Stimulated activated CD8-positive, alpha-beta memory T cell treated with anti-CD3 and anti-CD28 coated beads, Interleukin-15, amount 100 ng/mL, for 48 hours (primary cell): ENCODE measurements around the gene ADAMTS14.
A peak's percentile ranks its signal among the peaks of the same experiment; 100 is the strongest.
"Not testable (repeated sequence)": the region's sequence is repeated elsewhere in the genome, so short reads cannot be mapped to it uniquely, and the experiment has no call there.

Experiments
- DNase-seq, 2 donors: peaks; one replicate each; pipeline ENCODE4 v3.0.0-alpha.2; 2020; ENCODE audit warnings: low read depth in 2 of 2

ADAMTS14 gene

DNA sequence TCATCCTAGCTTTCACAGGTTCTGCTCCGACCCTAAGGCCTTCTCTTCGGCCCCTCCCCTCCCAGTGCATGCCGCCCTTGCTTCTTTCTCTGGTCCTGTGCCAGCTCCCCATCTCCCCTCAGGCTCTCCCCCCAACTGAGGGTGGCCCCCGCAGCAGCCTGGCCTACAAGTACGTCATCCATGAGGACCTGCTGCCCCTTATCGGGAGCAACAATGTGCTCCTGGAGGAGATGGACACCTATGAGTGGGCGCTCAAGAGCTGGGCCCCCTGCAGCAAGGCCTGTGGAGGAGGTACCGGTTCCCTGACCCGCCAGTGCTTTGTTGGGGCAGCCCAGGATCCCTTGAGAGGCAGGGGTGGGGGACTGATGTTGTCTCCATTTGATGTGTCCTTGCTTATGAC, 79.0 kb downstream of the ADAMTS14 start:
- DNase-seq: no peak

DNA sequence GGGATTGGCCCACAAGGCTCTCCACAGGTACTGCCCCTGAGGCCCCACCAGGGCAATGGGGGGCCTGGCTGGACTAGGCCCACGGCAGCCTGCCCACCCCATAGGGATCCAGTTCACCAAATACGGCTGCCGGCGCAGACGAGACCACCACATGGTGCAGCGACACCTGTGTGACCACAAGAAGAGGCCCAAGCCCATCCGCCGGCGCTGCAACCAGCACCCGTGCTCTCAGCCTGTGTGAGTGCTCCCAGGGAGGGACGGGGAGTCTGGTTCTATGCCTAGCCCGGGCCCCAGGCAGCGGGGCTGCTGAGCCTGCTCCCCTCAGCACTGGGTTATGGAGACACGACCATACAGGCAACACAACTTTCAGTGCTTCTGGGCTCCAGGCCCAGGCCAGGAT, 79.7 kb downstream of the ADAMTS14 start:
- no peak for DNase-seq

GRCh38 chr10:70752571-70752970, 80.3 kb downstream of the ADAMTS14 start:
- DNase-seq: no peak

- DNase-seq: no peak
Measured at GRCh38 chr10:70753026-70753663, 80.8 kb downstream of the ADAMTS14 start.

DNA sequence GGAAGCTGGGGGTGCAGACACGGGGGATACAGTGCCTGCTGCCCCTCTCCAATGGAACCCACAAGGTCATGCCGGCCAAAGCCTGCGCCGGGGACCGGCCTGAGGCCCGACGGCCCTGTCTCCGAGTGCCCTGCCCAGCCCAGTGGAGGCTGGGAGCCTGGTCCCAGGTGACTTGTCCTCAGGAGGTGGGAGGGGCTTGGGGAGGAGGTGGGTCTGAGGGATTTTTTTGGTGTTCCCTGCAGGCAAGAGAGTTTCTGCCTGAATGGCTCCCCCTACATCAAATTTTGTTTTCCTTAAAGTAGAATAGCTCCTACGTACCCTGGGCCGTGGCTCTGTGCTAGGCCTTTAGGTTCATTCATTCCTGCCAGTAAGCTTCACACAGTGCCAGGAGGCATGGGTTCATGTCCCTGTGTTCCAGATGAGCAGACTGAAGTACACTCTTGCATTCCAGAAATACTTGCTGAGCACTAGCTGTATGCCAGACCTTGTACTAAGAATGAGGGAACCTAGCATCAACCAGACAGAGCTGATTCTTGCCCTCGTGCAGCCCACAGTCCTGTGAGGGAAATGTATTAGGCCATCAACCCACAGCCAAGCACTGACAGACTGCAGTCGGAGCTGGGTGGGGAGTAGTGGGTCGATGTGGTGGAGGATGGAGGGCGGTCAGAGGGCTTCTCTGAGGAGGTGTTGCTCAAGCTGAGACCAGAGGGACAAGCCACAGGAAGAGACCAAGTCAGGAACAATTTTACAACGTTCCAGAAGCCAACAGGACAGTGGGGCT, 81.7 kb downstream of the ADAMTS14 start:
- no peak for DNase-seq

DNA sequence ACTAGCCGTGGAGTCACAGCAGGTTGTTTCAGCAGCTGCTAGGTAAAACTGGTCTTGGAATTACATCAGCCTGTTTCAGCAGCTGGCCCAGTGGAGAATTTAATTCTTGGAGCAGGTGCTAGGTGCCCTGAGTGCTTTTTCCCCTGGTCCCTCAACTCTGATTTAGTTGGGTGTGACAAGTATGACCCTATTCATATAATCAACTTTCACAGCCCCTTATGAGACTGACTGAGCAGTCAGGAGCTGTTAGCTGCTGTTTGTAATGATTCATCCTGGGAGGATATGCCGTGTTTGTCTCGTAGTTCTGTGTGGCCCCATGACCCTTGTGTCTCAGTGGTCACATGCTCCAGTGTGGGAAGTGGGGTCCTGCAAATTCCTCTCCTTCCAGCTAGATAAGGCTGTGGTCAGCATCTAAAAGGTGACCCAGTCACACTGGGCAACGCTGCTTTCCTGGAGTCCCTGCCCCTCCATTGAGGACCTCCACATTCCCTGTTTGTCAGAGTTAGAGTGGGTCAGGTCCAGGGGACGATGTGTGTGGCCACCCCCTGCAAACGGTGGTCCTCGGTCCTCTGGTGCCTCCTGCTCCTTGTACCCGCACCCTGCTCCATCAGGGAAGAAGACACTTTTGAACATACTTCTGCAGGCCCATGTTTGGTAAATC, 84.5 kb downstream of the ADAMTS14 start:
- no peak for DNase-seq

GRCh38 chr10:70757856-70758255, 85.5 kb downstream of the ADAMTS14 start:
- no peak for DNase-seq

GRCh38 chr10:70758757-70759514, 86.6 kb downstream of the ADAMTS14 start:
- peak; percentile 26 to 38 for DNase-seq

GRCh38 chr10:70759781-70760180, 87.5 kb downstream of the ADAMTS14 start:
- no peak for DNase-seq

DNA sequence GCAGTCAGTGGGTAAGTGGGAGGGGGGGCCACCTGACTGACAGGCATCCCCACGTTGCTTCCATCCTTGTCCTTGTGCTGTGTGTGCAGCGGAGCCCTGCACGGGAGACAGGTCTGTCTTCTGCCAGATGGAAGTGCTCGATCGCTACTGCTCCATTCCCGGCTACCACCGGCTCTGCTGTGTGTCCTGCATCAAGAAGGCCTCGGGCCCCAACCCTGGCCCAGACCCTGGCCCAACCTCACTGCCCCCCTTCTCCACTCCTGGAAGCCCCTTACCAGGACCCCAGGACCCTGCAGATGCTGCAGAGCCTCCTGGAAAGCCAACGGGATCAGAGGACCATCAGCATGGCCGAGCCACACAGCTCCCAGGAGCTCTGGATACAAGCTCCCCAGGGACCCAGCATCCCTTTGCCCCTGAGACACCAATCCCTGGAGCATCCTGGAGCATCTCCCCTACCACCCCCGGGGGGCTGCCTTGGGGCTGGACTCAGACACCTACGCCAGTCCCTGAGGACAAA, 88.0 kb downstream of the ADAMTS14 start:
- no peak for DNase-seq

DNA sequence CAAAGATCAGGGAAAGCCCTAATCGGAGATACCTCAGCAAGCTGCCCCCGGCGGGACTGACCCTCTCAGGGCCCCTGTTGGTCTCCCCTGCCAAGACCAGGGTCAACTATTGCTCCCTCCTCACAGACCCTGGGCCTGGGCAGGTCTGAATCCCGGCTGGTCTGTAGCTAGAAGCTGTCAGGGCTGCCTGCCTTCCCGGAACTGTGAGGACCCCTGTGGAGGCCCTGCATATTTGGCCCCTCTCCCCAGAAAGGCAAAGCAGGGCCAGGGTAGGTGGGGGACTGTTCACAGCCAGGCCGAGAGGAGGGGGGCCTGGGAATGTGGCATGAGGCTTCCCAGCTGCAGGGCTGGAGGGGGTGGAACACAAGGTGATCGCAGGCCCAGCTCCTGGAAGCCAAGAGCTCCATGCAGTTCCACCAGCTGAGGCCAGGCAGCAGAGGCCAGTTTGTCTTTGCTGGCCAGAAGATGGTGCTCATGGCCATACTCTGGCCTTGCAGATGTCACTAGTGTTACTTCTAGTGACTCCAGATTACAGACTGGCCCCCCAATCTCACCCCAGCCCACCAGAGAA, 88.8 kb downstream of the ADAMTS14 start:
- no peak for DNase-seq

DNA sequence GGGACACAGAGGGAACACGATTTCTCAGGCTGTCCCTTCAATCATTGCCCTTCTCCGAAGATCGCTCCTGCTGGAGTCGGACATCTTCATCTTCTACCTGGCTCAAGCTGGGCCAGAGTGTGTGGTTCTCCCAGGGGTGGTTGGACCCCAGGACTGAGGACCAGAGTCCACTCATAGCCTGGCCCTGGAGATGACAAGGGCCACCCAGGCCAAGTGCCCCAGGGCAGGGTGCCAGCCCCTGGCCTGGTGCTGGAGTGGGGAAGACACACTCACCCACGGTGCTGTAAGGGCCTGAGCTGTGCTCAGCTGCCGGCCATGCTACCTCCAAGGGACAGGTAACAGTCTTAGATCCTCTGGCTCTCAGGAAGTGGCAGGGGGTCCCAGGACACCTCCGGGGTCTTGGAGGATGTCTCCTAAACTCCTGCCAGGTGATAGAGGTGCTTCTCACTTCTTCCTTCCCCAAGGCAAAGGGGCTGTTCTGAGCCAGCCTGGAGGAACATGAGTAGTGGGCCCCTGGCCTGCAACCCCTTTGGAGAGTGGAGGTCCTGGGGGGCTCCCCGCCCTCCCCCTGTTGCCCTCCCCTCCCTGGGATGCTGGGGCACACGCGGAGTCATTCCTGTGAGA, 89.5 kb downstream of the ADAMTS14 start:
- DNase-seq: no peak

- no peak for DNase-seq
Measured at GRCh38 chr10:70762441-70763175, 90.3 kb downstream of the ADAMTS14 start.

DNA sequence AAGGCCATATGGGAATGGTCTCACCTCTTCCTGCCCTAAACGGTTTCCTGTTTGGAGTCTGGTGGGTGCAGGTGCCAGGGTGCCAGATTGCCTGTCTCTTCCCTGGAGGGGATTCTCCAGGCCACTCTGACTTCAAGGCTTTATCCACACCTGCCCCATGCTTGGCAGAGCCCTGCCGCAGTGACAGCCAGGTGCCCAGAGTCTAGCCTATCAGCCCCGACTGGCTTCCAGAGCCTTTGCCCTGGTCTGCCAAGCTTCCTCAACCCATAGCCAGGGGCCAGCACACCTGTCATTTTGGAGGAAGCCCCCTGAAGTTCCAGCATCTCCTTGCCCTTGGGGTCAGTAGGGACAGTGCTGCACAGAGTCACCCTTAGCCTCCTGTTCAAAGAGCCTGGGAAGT, 91.3 kb downstream of the ADAMTS14 start:
- no peak for DNase-seq

- DNase-seq: no peak
Measured at GRCh38 chr10:70765794-70766594, 93.7 kb downstream of the ADAMTS14 start.

GRCh38 chr10:70768026-70768685, 95.8 kb downstream of the ADAMTS14 start:
- not testable (repeated sequence) for DNase-seq

GRCh38 chr10:70769121-70769520, 96.8 kb downstream of the ADAMTS14 start:
- no peak for DNase-seq

DNA sequence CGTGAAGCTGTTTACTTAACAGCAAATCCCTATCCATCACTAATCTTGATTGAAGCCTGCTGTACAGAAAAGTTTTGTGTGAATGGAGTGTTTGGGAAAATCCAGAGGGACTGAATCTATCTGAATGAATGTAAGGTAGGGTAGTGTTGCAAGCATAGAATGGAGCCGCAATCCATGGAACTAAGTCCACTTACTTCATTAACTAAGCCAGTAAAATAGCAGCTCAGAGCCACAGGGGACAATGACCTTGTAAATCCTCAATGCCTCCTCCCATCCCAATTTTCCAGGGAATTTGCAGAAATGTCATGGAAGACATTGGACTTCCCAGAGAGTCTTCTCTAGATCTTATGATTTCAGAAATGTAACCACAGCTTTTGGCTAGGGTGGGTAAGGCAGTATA, 97.7 kb downstream of the ADAMTS14 start:
- DNase-seq: no peak

- not testable (repeated sequence) for DNase-seq
Measured at GRCh38 chr10:70770516-70770915, 98.2 kb downstream of the ADAMTS14 start.
